HEK293 (cell line): Measurements from ENCODE around the gene RPS27.

Experiments
- IKZF3 ChIP-seq: fragments of 450-650 bp; IDR thresholded peaks from 2 replicates; pipeline ENCODE4 v1.5.0; 2018; ENCODE audit warnings: missing biosample characterization, mild to moderate bottlenecking, missing genetic modification characterization, moderate library complexity
- KLF10 ChIP-seq: fragments of 450-650 bp; IDR thresholded peaks from 2 replicates; pipeline ENCODE4 v1.5.1; 2018; ENCODE audit warnings: missing biosample characterization, mild to moderate bottlenecking, missing genetic modification characterization
- KLF16 ChIP-seq: fragments of 450-650 bp; formaldehyde crosslinking; IDR thresholded peaks from 2 replicates; pipeline ENCODE4 v1.5.1; 2017; ENCODE audit warnings: missing biosample characterization, missing genetic modification characterization
- OVOL3 ChIP-seq: fragments of 450-650 bp; formaldehyde crosslinking; IDR thresholded peaks from 2 replicates; pipeline ENCODE4 v1.5.1; 2016; ENCODE audit warnings: missing biosample characterization, missing genetic modification characterization
- PRDM10 ChIP-seq: fragments of 450-650 bp; formaldehyde crosslinking; IDR thresholded peaks from 2 replicates; pipeline ENCODE4 v1.5.1; 2016; ENCODE audit warnings: missing biosample characterization, missing genetic modification characterization
- SALL2 ChIP-seq: fragments of 450-650 bp; formaldehyde crosslinking; IDR thresholded peaks from 2 replicates; pipeline ENCODE4 v1.5.0; 2017; ENCODE audit warnings: missing biosample characterization, mild to moderate bottlenecking, missing genetic modification characterization, borderline replicate concordance
- SP2 ChIP-seq: fragments of 450-650 bp; formaldehyde crosslinking; IDR thresholded peaks from 2 replicates; pipeline ENCODE4 v1.5.1; 2016; ENCODE audit warnings: missing biosample characterization, missing genetic modification characterization
- SP3 ChIP-seq: fragments of 450-650 bp; formaldehyde crosslinking; IDR thresholded peaks from 2 replicates; pipeline ENCODE4 v1.5.1; 2016; ENCODE audit warnings: missing biosample characterization, missing genetic modification characterization
- TRIM28 ChIP-seq: IDR thresholded peaks from 2 replicates; pipeline ENCODE4 v1.6.1; 2011; ENCODE audit warnings: low read length, control low read depth, borderline replicate concordance
- YY1 ChIP-seq: fragments of 450-650 bp; formaldehyde crosslinking; IDR thresholded peaks from 2 replicates; pipeline ENCODE4 v1.5.1; 2018; ENCODE audit warnings: missing biosample characterization, missing genetic modification characterization
- ZFHX2 ChIP-seq: fragments of 450-650 bp; formaldehyde crosslinking; conservative IDR thresholded peaks from 2 replicates; pipeline ENCODE4 v1.5.1; 2016; ENCODE audit warnings: missing biosample characterization, missing genetic modification characterization
- ZFP41 ChIP-seq: fragments of 450-650 bp; formaldehyde crosslinking; IDR thresholded peaks from 2 replicates; pipeline ENCODE4 v1.5.1; 2016; ENCODE audit warnings: missing biosample characterization, missing genetic modification characterization, borderline replicate concordance
- ZFP69B ChIP-seq: fragments of 450-650 bp; formaldehyde crosslinking; IDR thresholded peaks from 2 replicates; pipeline ENCODE4 v1.5.1; 2016; ENCODE audit warnings: missing biosample characterization, missing genetic modification characterization
- ZNF10 ChIP-seq: fragments of 450-650 bp; formaldehyde crosslinking; IDR thresholded peaks from 2 replicates; pipeline ENCODE4 v1.5.1; 2017; ENCODE audit warnings: missing biosample characterization, missing genetic modification characterization
- ZNF132 ChIP-seq: fragments of 450-650 bp; formaldehyde crosslinking; IDR thresholded peaks from 2 replicates; pipeline ENCODE4 v1.5.1; 2017; ENCODE audit warnings: missing biosample characterization, missing genetic modification characterization, borderline replicate concordance
- ZNF16 ChIP-seq: fragments of 450-650 bp; formaldehyde crosslinking; IDR thresholded peaks from 2 replicates; pipeline ENCODE4 v1.5.1; 2016; ENCODE audit warnings: low read depth, missing biosample characterization, missing genetic modification characterization
- ZNF18 ChIP-seq: fragments of 450-650 bp; formaldehyde crosslinking; IDR thresholded peaks from 2 replicates; pipeline ENCODE4 v1.5.1; 2016; ENCODE audit warnings: missing biosample characterization, missing genetic modification characterization
- ZNF2 ChIP-seq: fragments of 450-650 bp; formaldehyde crosslinking; IDR thresholded peaks from 2 replicates; pipeline ENCODE4 v1.5.1; 2016; ENCODE audit warnings: missing biosample characterization, missing genetic modification characterization
- ZNF248 ChIP-seq: fragments of 450-650 bp; formaldehyde crosslinking; IDR thresholded peaks from 2 replicates; pipeline ENCODE4 v1.5.1; 2017; ENCODE audit warnings: missing biosample characterization, missing genetic modification characterization
- ZNF350 ChIP-seq: fragments of 450-650 bp; formaldehyde crosslinking; IDR thresholded peaks from 2 replicates; pipeline ENCODE4 v1.5.0; 2017; ENCODE audit warnings: missing biosample characterization, mild to moderate bottlenecking, missing genetic modification characterization
- ZNF354C ChIP-seq: fragments of 450-650 bp; formaldehyde crosslinking; IDR thresholded peaks from 2 replicates; pipeline ENCODE4 v1.5.1; 2016; ENCODE audit warnings: missing biosample characterization, missing genetic modification characterization, low read depth, borderline replicate concordance
- ZNF391 ChIP-seq: fragments of 450-650 bp; formaldehyde crosslinking; IDR thresholded peaks from 2 replicates; pipeline ENCODE4 v1.5.1; 2016; ENCODE audit warnings: low read depth, missing biosample characterization, missing genetic modification characterization, borderline replicate concordance
- ZNF394 ChIP-seq: fragments of 450-650 bp; formaldehyde crosslinking; IDR thresholded peaks from 2 replicates; pipeline ENCODE4 v1.5.1; 2016; ENCODE audit warnings: missing biosample characterization, missing genetic modification characterization, mild to moderate bottlenecking, moderate library complexity, borderline replicate concordance
- ZNF398 ChIP-seq: fragments of 450-650 bp; formaldehyde crosslinking; IDR thresholded peaks from 2 replicates; pipeline ENCODE4 v1.5.1; 2017; ENCODE audit warnings: missing biosample characterization, missing genetic modification characterization
- ZNF501 ChIP-seq: fragments of 450-650 bp; formaldehyde crosslinking; IDR thresholded peaks from 2 replicates; pipeline ENCODE4 v1.5.1; 2016; ENCODE audit warnings: missing biosample characterization, missing genetic modification characterization
- ZNF521 ChIP-seq: fragments of 450-650 bp; formaldehyde crosslinking; IDR thresholded peaks from 2 replicates; pipeline ENCODE4 v1.5.1; 2017; ENCODE audit warnings: missing biosample characterization, mild to moderate bottlenecking, missing genetic modification characterization
- ZNF530 ChIP-seq: fragments of 450-650 bp; formaldehyde crosslinking; IDR thresholded peaks from 2 replicates; pipeline ENCODE4 v1.5.1; 2016; ENCODE audit warnings: low read depth, missing biosample characterization, missing genetic modification characterization
- ZNF544 ChIP-seq: fragments of 450-650 bp; formaldehyde crosslinking; IDR thresholded peaks from 2 replicates; pipeline ENCODE4 v1.5.0; 2017; ENCODE audit warnings: missing biosample characterization, missing genetic modification characterization
- ZNF621 ChIP-seq: fragments of 450-650 bp; formaldehyde crosslinking; IDR thresholded peaks from 2 replicates; pipeline ENCODE4 v1.5.1; 2017; ENCODE audit warnings: missing biosample characterization, missing genetic modification characterization
- ZNF664 ChIP-seq: fragments of 450-650 bp; formaldehyde crosslinking; IDR thresholded peaks from 2 replicates; pipeline ENCODE4 v1.5.1; 2016; ENCODE audit warnings: missing biosample characterization, missing genetic modification characterization
- ZNF843 ChIP-seq: fragments of 450-650 bp; formaldehyde crosslinking; IDR thresholded peaks from 2 replicates; pipeline ENCODE4 v1.5.1; 2016; ENCODE audit warnings: missing biosample characterization, missing genetic modification characterization

The RPS27 gene

GRCh38 chr1:153977250-153978240, 13.0 kb upstream of the RPS27 start, which contains the start of gene JTB (continued):
- peak; percentile 85 for TF ChIP-seq YY1 (tag by site-specific recombination)
- TF ChIP-seq ZNF621 (tag by site-specific recombination), result no peak
- no peak for TF ChIP-seq ZNF530 (tag by site-specific recombination)
- TF ChIP-seq ZNF843 (tag by site-specific recombination), result 0 out of 2 replicates have a peak, but pooled peaks have one; percentile 14
- TF ChIP-seq KLF16 (tag by site-specific recombination), result no peak; the same call in 1 of the 2 replicates
- TF ChIP-seq ZNF501 (tag by site-specific recombination), result peak; percentile 59
- TF ChIP-seq ZNF16 (tag by site-specific recombination), result no peak
- TF ChIP-seq ZNF354C, result no peak
- no peak for TF ChIP-seq ZNF664 (tag by site-specific recombination)
- TF ChIP-seq ZNF248 (tag by site-specific recombination), result no peak
- TF ChIP-seq ZNF350, result no peak
- TF ChIP-seq IKZF3 (tag by site-specific recombination), result peak; percentile 35
- peak; percentile 75 for TF ChIP-seq ZFHX2 (tag by site-specific recombination)
- no peak for TF ChIP-seq ZNF132 (tag by site-specific recombination)
- 0 out of 2 replicates have a peak, but pooled peaks have one; percentile 39 for TF ChIP-seq ZNF398 (tag by site-specific recombination)
- no peak for TF ChIP-seq OVOL3 (tag by site-specific recombination)
- TF ChIP-seq ZNF394 (tag by site-specific recombination), result peak; percentile 100
- TF ChIP-seq ZNF521 (tag by site-specific recombination), result no peak
- TF ChIP-seq SP2 (tag by site-specific recombination), result peak; percentile 46
- TF ChIP-seq ZNF18, result no peak
- TF ChIP-seq ZFP69B (tag by site-specific recombination), result 0 out of 2 replicates have a peak, but pooled peaks have one; percentile 12
- no peak for TF ChIP-seq ZFP41
- no peak for TF ChIP-seq ZNF391 (tag by site-specific recombination)
- peak; percentile 22 for TF ChIP-seq PRDM10 (tag by site-specific recombination)
- TF ChIP-seq ZNF544, result no peak
- TF ChIP-seq KLF10 (tag by site-specific recombination), result 0 out of 2 replicates have a peak, but pooled peaks have one; percentile 49
- TF ChIP-seq SP3 (tag by site-specific recombination), result peak; percentile 45
- TF ChIP-seq SALL2 (tag by site-specific recombination), result no peak
- TF ChIP-seq ZNF10 (tag by site-specific recombination), result 0 out of 2 replicates have a peak, but pooled peaks have one; percentile 25
- peak; percentile 88; the same call in 1 of the 2 replicates for TF ChIP-seq ZNF2 (tag by site-specific recombination)
- peak; percentile 90 for TF ChIP-seq TRIM28
